HCT116 (cell line): ENCODE data around the gene ZNF829. TPM values are rescaled to one million over a fixed set of nuclear protein-coding genes. Genes with fewer than 3 reads are reported as not detected.

Source experiments
- ATAC-seq: fragments of 200-7000 bp; cut with Tn5 transposase; 2 replicates; pipeline ENCODE4 v1.9.1; 2020; ENCODE audit warnings: mild to moderate bottlenecking, moderate library complexity
- Bru-seq: library from RNA; stranded (reverse); fragments of 400-500 nt; gene quantifications from one replicate; lab custom pipeline; 2021; lab: Mats Ljungman, UMichigan
- BruChase-seq, 2 experiments: library from RNA; stranded (reverse); fragments of 400-500 nt; gene quantifications; one replicate each; lab custom pipeline; 2021; lab: Mats Ljungman, UMichigan
- BruUV-seq: library from RNA; stranded (reverse); fragments of 400-500 nt; replicated peaks from 2 replicates; lab custom pipeline; 2021; lab: Mats Ljungman, UMichigan
- CTCF ChIA-PET: fragments of 300-600 bp; sonication (Branson Sonifier 250); formaldehyde crosslinking; loops from one replicate; lab custom pipeline; 2021; ENCODE audit warnings: antibody characterized with exemption; lab: Charles Lee
- POLR2A ChIA-PET: fragments of 300-600, 350-600 bp; sonication (Branson Sonifier 250); formaldehyde crosslinking; loops from one replicate; lab custom pipeline; 2021; ENCODE audit warnings: antibody characterized with exemption; lab: Charles Lee
- RAD21 ChIA-PET, 2 experiments: fragments of 300-600 bp; sonication (Branson Sonifier 250); formaldehyde crosslinking; loops; one replicate each; lab custom pipeline; 2023; ENCODE audit warnings: low total read pairs in 2 of 2; ENCODE audit not compliant: uncharacterized antibody in 2 of 2, unreplicated experiment in 2 of 2, low non-redundant PET in 1 of 2; lab: Charles Lee
- DNase-seq: peaks from one replicate; pipeline ENCODE4 v3.0.0-alpha.2; 2010; ENCODE audit warnings: low read depth, low spot score
- H2AFZ ChIP-seq: fragments of 200-600 bp; shearing (Covaris generic), sonication (generic); 2 replicates; pipeline ENCODE4 v1.6.1; 2017; ENCODE audit warnings: low read depth, mixed run types, mixed read lengths, antibody characterized with exemption, low read length; ENCODE audit not compliant: poor library complexity, severe bottlenecking
- H3K27ac ChIP-seq: 2 replicates; pipeline ENCODE4 v1.5.1; 2012; ENCODE audit warnings: low read depth, low read length
- H3K27me3 ChIP-seq: fragments of 200-600 bp; sonication (generic); 2 replicates; pipeline ENCODE4 v1.6.1; 2016; ENCODE audit warnings: mixed run types, low read length, mixed read lengths; ENCODE audit not compliant: insufficient read depth
- H3K36me3 ChIP-seq, 2 experiments: fragments of 200-500 bp in 1 of 2; fragments of 200-600 bp in 1 of 2; sonication (Bioruptor generic) in 1 of 2; sonication (generic) in 1 of 2; 2 replicates each; pipeline versions ENCODE4 v1.5.1 to v1.6.1; 2014 to 2016; ENCODE audit warnings: low read length in 2 of 2, inconsistent platforms in 1 of 2, mixed read lengths in 1 of 2, mixed run types in 1 of 2; ENCODE audit not compliant: insufficient read depth in 2 of 2, control insufficient read depth in 1 of 2
- H3K4me1 ChIP-seq, 2 experiments: fragments of 200-600 bp in 1 of 2; sonication (generic) in 1 of 2; 2 replicates each; pipeline versions ENCODE4 v1.5.1 to v1.6.1; 2012 to 2017; ENCODE audit warnings: low read length in 2 of 2, inconsistent platforms in 1 of 2, mild to moderate bottlenecking in 1 of 2, mixed read lengths in 1 of 2, mixed run types in 1 of 2, moderate library complexity in 1 of 2; ENCODE audit not compliant: insufficient read depth in 2 of 2, control insufficient read depth in 1 of 2
- H3K4me2 ChIP-seq: fragments of 200-600 bp; sonication (generic); 2 replicates; pipeline ENCODE4 v1.6.1; 2017; ENCODE audit warnings: mixed run types, low read length, mixed read lengths
- H3K4me3 ChIP-seq, 2 experiments: fragments of 200-600 bp in 1 of 2; sonication (generic) in 1 of 2; replicated peaks in 1 of 2; 2 replicates each; pipeline ENCODE4 v1.5.1; 2011 to 2016; ENCODE audit warnings: low read length in 2 of 2, control low read depth in 1 of 2, low read depth in 1 of 2, mild to moderate bottlenecking in 1 of 2, mixed read lengths in 1 of 2, mixed run types in 1 of 2
- H3K79me2 ChIP-seq: fragments of 200-600 bp; sonication (generic); 2 replicates; pipeline ENCODE4 v1.6.1; 2017; ENCODE audit warnings: mild to moderate bottlenecking, mixed run types, low read length, moderate library complexity, mixed read lengths; ENCODE audit not compliant: insufficient read depth
- H3K9ac ChIP-seq: fragments of 200-600 bp; sonication (generic); 2 replicates; pipeline ENCODE4 v1.6.1; 2016; ENCODE audit warnings: low read length, mixed read lengths
- H3K9me2 ChIP-seq: fragments of 200-600 bp; sonication (generic), shearing (Covaris generic); 2 replicates; pipeline ENCODE4 v1.6.1; 2017; ENCODE audit warnings: mixed run types, mild to moderate bottlenecking, moderate library complexity; ENCODE audit not compliant: insufficient read depth
- H3K9me3 ChIP-seq, 2 experiments: fragments of 200-500 bp in 1 of 2; fragments of 200-600 bp in 1 of 2; sonication (Bioruptor generic) in 1 of 2; sonication (generic) in 1 of 2; 2 replicates each; pipeline ENCODE4 v1.6.1; 2014 to 2017; ENCODE audit warnings: low read length in 2 of 2, mixed read lengths in 2 of 2, inconsistent platforms in 1 of 2, low read depth in 1 of 2, mild to moderate bottlenecking in 1 of 2, mixed run types in 1 of 2, moderate library complexity in 1 of 2; ENCODE audit not compliant: control insufficient read depth in 1 of 2, insufficient read depth in 1 of 2
- H4K20me1 ChIP-seq: fragments of 200-600 bp; sonication (generic), shearing (Covaris generic); 2 replicates; pipeline ENCODE4 v1.6.1; 2017; ENCODE audit warnings: mixed run types, mild to moderate bottlenecking, moderate library complexity; ENCODE audit not compliant: insufficient read depth
- CEBPB ChIP-seq: IDR thresholded peaks from 2 replicates; pipeline ENCODE4 v1.6.1; 2012; ENCODE audit warnings: low read depth
- EGR1 ChIP-seq: IDR thresholded peaks from 2 replicates; pipeline ENCODE4 v1.6.1; 2012; ENCODE audit warnings: low read depth
- ELF1 ChIP-seq: IDR thresholded peaks from 2 replicates; pipeline ENCODE4 v1.6.1; 2012; ENCODE audit warnings: low read depth, borderline replicate concordance
- EZH2 ChIP-seq: fragments of 200-600 bp; sonication (generic); IDR thresholded peaks from 2 replicates; pipeline ENCODE4 v1.6.1; 2017; ENCODE audit warnings: antibody characterized with exemption, mixed run types
- EZH2phosphoT487 ChIP-seq: fragments of 200-600 bp; IDR thresholded peaks from 2 replicates; pipeline ENCODE4 v1.6.1; 2018; ENCODE audit warnings: antibody characterized with exemption, borderline replicate concordance
- RAD21 ChIP-seq: IDR thresholded peaks from 2 replicates; pipeline ENCODE4 v1.6.1; 2012; ENCODE audit warnings: low read depth, mild to moderate bottlenecking
- SIN3A ChIP-seq: IDR thresholded peaks from 2 replicates; pipeline ENCODE4 v1.6.1; 2012; ENCODE audit warnings: low read depth
- SRF ChIP-seq: IDR thresholded peaks from 2 replicates; pipeline ENCODE4 v1.6.1; 2012; ENCODE audit warnings: low read depth
- ZFX ChIP-seq: fragments of 450-650 bp; IDR thresholded peaks from 2 replicates; pipeline ENCODE4 v1.6.1; 2017
- ZNF274 ChIP-seq: fragments of 200-500 bp; sonication (Bioruptor generic); IDR thresholded peaks from 2 replicates; pipeline ENCODE4 v1.6.1; 2014; ENCODE audit warnings: mild to moderate bottlenecking, low read depth, low read length, inconsistent platforms
- intact Hi-C: fragments of 100-400 bp; cut with micrococcal nuclease; formaldehyde crosslinking; loops from 2 replicates; pipeline ENCODE4 v1.10.0; 2022
- long read RNA-seq: library from polyadenylated mRNA; unstranded; transcript quantifications from one replicate; pipeline ENCODE4 v2.0.0, GENCODE V29; 2021; ENCODE audit not compliant: unreplicated experiment
- polyA plus RNA-seq: library from polyadenylated mRNA; unstranded; fragments of >200 nt; gene quantifications from 2 replicates; pipeline ENCODE4 v1.2.1, GENCODE V29; 2012; ENCODE audit warnings: missing spikeins
- total RNA-seq: library from RNA; stranded (reverse); gene quantifications from one replicate; pipeline ENCODE4 v1.2.1, GENCODE V29; 2021; ENCODE audit not compliant: unreplicated experiment
- TF ChIP-seq, protein P1 (sequence below): IDR thresholded peaks from 2 replicates; pipeline ENCODE4 v1.6.1; 2011; ENCODE audit warnings: mild to moderate bottlenecking, low read length, moderate library complexity; ENCODE audit not compliant: insufficient replicate concordance; ENCODE audit errors: extremely low read depth
- TF ChIP-seq, protein P2 (sequence below), 3 experiments: fragments of 200-600 bp in 1 of 3; sonication (generic) in 1 of 3; IDR thresholded peaks in 2 of 3; conservative IDR thresholded peaks in 1 of 3; 2 replicates each; pipeline ENCODE4 v1.5.1; 2012 to 2017; ENCODE audit warnings: low read depth in 2 of 3, low read length in 2 of 3, antibody characterized with exemption in 1 of 3, borderline replicate concordance in 1 of 3, control low read depth in 1 of 3, mild to moderate bottlenecking in 1 of 3, mixed read lengths in 1 of 3, mixed run types in 1 of 3, moderate library complexity in 1 of 3; ENCODE audit not compliant: insufficient read depth in 1 of 3
- TF ChIP-seq, protein P3 (sequence below): IDR thresholded peaks from 2 replicates; pipeline ENCODE4 v1.6.1; 2012; ENCODE audit warnings: low read depth
- TF ChIP-seq, protein P4 (sequence below): IDR thresholded peaks from 2 replicates; pipeline ENCODE4 v1.6.1; 2012

The ZNF829 gene
- total RNA-seq: not detected
- polyA plus RNA-seq: not detected in 2 replicates
- Bru-seq, nascent RNA: percentile 3 among the genes with signal in this experiment
- percentile 4 among the genes with signal in this experiment for BruChase-seq, experiment 1, labeled RNA remaining after a 6-hour chase
- not detected for BruChase-seq, experiment 2, labeled RNA remaining after a 2-hour chase
- long read RNA-seq: 0 reads

DNA sequence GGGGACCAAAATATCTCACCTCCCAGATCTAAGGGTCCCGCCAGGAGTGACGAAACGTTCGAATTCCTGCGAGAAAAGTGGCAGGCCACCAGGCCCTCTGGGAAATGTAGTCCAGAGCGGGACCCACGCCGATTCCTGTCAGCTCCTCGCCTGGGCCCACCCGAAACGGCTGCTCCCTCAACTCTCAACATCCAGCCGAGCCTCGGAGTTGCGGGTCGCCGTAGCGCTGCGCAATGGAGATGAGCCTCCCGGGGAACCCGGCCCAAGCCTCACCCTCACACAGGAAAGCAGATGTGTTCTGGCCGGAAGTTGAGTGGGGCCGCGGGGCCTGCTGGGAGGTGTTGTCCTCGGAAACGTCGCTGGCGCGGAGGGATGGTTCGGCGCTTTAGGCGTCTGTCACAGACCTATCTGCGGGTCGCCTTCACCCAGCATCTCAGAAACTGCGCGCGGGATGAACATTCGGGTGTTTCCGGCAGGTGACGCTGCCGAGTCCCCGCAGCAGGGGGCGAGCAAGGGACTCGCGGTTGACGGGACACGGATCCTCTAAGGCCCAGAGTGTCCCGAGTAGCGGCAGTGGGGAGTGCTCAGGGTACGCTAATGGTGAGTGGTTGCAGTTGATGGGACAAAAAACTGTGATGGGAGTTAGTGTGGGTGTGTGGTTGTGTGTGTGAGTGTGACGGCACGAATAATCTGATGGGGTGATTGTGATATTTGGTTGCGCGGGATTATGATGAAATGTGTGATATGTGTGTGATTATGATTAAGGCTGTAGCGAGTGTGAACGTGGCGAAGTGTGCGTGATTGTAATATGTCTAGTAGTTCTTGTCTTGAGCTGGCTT lies at the start of gene ZNF829, which contains the start of gene ZNF568:
TSS of gene ZNF829 (minus strand) at position 300 of the 839 bp plus-strand sequence. CDS start 1,124 bp downstream, outside the sequence.
TSS of gene ZNF568 (plus strand) at position 341 of the 839 bp plus-strand sequence. CDS start 6,439 bp downstream, outside the sequence.
- H3K9ac ChIP-seq: no peak within 1 kb of the TSS
- ChIA-PET CTCF (no interaction called here), POLR2A (no interaction called here), RAD21 (no interaction called here)
- TF ChIP-seq EZH2 (no peak), EGR1 (no peak), SRF (no peak), SIN3A (no peak), EZH2phosphoT487 (no peak), ELF1 (no peak), ZFX (no peak), CEBPB (no peak), ZNF274 (no peak), RAD21 (no peak)
- TF ChIP-seq, protein P1, sequence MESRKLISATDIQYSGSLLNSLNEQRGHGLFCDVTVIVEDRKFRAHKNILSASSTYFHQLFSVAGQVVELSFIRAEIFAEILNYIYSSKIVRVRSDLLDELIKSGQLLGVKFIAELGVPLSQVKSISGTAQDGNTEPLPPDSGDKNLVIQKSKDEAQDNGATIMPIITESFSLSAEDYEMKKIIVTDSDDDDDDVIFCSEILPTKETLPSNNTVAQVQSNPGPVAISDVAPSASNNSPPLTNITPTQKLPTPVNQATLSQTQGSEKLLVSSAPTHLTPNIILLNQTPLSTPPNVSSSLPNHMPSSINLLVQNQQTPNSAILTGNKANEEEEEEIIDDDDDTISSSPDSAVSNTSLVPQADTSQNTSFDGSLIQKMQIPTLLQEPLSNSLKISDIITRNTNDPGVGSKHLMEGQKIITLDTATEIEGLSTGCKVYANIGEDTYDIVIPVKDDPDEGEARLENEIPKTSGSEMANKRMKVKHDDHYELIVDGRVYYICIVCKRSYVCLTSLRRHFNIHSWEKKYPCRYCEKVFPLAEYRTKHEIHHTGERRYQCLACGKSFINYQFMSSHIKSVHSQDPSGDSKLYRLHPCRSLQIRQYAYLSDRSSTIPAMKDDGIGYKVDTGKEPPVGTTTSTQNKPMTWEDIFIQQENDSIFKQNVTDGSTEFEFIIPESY: no peak
- TF ChIP-seq, protein P2, sequence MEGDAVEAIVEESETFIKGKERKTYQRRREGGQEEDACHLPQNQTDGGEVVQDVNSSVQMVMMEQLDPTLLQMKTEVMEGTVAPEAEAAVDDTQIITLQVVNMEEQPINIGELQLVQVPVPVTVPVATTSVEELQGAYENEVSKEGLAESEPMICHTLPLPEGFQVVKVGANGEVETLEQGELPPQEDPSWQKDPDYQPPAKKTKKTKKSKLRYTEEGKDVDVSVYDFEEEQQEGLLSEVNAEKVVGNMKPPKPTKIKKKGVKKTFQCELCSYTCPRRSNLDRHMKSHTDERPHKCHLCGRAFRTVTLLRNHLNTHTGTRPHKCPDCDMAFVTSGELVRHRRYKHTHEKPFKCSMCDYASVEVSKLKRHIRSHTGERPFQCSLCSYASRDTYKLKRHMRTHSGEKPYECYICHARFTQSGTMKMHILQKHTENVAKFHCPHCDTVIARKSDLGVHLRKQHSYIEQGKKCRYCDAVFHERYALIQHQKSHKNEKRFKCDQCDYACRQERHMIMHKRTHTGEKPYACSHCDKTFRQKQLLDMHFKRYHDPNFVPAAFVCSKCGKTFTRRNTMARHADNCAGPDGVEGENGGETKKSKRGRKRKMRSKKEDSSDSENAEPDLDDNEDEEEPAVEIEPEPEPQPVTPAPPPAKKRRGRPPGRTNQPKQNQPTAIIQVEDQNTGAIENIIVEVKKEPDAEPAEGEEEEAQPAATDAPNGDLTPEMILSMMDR (IDR thresholded peaks at IDR 0.05 in 2 of 3, conservative IDR thresholded peaks at IDR 0.05 in 1 of 3; ENCODE audit: borderline replicate concordance in 1 of 3, insufficient read depth in 1 of 3, low read depth in 2 of 3, low read length in 2 of 3): no peak
- TF ChIP-seq, protein P3, sequence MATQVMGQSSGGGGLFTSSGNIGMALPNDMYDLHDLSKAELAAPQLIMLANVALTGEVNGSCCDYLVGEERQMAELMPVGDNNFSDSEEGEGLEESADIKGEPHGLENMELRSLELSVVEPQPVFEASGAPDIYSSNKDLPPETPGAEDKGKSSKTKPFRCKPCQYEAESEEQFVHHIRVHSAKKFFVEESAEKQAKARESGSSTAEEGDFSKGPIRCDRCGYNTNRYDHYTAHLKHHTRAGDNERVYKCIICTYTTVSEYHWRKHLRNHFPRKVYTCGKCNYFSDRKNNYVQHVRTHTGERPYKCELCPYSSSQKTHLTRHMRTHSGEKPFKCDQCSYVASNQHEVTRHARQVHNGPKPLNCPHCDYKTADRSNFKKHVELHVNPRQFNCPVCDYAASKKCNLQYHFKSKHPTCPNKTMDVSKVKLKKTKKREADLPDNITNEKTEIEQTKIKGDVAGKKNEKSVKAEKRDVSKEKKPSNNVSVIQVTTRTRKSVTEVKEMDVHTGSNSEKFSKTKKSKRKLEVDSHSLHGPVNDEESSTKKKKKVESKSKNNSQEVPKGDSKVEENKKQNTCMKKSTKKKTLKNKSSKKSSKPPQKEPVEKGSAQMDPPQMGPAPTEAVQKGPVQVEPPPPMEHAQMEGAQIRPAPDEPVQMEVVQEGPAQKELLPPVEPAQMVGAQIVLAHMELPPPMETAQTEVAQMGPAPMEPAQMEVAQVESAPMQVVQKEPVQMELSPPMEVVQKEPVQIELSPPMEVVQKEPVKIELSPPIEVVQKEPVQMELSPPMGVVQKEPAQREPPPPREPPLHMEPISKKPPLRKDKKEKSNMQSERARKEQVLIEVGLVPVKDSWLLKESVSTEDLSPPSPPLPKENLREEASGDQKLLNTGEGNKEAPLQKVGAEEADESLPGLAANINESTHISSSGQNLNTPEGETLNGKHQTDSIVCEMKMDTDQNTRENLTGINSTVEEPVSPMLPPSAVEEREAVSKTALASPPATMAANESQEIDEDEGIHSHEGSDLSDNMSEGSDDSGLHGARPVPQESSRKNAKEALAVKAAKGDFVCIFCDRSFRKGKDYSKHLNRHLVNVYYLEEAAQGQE: no peak
- TF ChIP-seq, protein P4, sequence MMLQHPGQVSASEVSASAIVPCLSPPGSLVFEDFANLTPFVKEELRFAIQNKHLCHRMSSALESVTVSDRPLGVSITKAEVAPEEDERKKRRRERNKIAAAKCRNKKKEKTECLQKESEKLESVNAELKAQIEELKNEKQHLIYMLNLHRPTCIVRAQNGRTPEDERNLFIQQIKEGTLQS: no peak
- intact Hi-C loops: no loop called here
- H3K27ac ChIP-seq: no peak within 1 kb of the TSS
- no peaks in the 10 kb centered on the region for H3K9me2 ChIP-seq
- BruUV-seq: no TSS peak
- H2AFZ ChIP-seq: no peak within 1 kb of the TSS
- no peaks in the 10 kb centered on the region for H3K4me1 ChIP-seq
- H3K27me3 ChIP-seq: no peaks in the 10 kb centered on the region
- H3K79me2 ChIP-seq: no peaks in the 10 kb centered on the region
- H3K36me3 ChIP-seq: no peaks in the 10 kb centered on the region
- H3K9me3 ChIP-seq: peaks cover 6 to 39% of the 10 kb centered on the region in 2 experiments; a peak in 2 of 4 replicates
- H3K4me2 ChIP-seq: no peak within 1 kb of the TSS
- no peak for ATAC-seq
- H3K4me3 ChIP-seq: no peak within 1 kb of the TSS
- DNase-seq: no peak
- H4K20me1 ChIP-seq: no peaks in the 10 kb centered on the region
